DMS53 treated with DMSO at 0.1 percent for 48 hours (cell line): ENCODE measurements around the gene PRSS53.
A peak's percentile ranks its signal among the peaks of the same experiment; 100 is the strongest.

Source experiments
- DNase-seq: peaks from one replicate; lab custom pipeline; 2025; ENCODE audit not compliant: unreplicated experiment; lab: John Stamatoyannopoulos, UW

PRSS53 gene

GRCh38 chr16:31055613-31056012 is 33.1 kb downstream of the PRSS53 start:
- no peak for DNase-seq

GRCh38 chr16:31052114-31052513 is 36.6 kb downstream of the PRSS53 start:
- DNase-seq: no peak

DNA sequence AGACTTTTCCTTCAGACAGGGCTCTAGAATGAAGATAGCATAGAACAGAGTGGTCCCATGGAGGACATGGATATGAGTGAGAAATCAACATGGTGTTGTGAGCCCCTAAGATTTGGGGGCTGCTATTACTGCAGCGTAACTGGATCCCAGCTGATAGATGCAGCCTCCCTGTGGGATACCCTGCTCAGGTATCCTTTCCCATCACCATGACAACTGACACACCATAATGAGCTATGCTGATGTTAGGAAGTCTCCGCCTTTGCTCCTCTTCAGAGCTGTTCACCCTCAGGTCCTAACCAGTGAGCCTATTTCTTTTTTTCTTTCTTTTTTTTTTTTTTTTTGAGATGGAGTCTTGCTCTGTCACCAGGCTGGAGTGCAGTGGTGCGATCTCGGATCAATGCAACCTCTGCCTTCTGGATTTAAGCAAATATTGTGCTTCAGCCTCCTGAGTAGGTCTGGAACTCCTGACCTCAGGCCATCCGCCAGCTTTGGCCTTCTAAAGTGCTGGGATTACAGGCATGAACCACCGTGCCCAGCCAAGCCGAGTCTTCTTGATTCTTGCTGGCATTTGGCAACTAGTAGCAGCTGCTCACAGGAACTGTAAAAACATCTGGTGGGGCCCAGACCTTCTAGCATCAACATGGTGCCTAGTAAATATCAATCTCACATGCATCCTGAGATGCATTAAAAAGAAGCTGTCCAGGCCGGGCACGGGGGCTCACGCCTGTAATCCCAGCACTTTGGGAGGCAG is 38.3 kb downstream of the PRSS53 start:
- DNase-seq: no peak

- no peak for DNase-seq
These were observed 44.8 kb downstream of the PRSS53 start for GRCh38 chr16:31043898-31044481.

DNA sequence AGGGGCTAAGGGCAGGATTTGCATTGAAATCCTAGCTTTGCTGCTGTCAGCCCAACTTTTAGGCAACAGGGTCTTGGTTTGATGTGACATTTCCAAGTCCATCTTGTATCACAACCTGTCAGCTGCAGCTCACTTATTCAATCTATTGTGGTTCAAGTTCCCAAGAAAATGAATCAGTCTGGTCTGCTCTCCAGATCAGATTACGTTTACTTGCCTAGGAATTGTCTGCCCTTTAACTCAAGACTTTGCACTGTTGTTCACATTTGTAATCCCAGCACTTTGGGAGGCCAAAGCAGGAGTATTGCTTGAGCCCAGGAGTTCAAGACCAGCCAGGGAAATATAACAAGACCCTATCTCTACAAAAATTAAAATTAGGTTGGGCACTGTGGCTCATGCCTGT is 45.4 kb downstream of the PRSS53 start:
- no peak for DNase-seq

- DNase-seq: no peak
These were observed 45.9 kb downstream of the PRSS53 start for GRCh38 chr16:31042866-31043265.

- DNase-seq: no peak
These were observed 49.8 kb downstream of the PRSS53 start for GRCh38 chr16:31038993-31039392.

DNA sequence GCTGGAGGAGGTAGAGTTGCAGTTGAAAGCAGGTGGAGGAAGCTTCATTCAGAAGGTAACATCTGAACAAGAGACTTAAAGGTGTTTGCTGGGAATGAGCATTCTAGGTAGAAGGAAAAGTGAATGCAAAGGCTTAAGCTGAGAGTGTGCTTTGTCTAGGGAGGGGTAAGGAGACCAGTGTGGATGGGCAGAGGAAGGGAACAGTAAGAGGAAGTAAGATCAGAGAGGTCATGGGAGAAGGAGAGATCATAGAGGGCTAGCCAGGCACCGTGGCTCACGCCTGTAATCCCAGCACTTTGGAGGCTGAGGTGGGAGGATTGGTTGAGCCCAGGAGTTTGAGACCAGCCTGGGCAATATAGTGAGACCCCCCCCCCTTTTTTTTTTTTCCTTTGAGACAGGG is 52.1 kb downstream of the PRSS53 start:
- DNase-seq: no peak

DNA sequence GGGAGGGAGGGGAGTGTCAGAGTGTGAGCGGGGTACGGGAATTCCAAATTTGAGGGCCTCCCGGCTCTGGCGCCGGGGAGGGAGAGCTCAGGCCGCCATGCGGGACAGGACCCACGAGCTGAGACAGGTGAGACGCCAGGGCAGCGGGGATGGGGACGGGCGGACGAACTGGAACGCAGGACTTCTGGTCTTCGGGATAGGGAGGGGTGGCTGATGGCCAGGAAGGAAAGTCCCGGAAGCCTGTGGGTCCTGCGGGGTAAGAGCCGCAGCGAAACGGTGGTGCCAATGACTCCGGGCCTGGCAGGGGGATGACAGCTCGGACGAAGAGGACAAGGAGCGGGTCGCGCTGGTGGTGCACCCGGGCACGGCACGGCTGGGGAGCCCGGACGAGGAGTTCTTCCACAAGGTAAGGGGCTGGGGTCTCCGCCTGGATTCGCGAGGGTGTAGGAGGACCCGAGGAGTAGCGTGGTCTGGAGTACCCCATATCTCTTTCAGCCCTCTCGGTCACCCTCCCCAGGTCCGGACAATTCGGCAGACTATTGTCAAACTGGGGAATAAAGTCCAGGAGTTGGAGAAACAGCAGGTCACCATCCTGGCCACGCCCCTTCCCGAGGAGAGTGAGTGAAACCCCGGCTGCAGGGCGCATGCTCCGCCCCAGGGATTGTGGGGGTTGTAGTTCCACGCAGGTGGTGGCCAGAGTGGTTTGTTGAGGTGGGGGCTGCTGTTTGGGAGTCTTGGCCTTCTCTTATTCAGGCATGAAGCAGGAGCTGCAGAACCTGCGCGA is 54.8 kb downstream of the PRSS53 start:
- peak; percentile 48 for DNase-seq
